Smooth muscle cell (in vitro differentiated cells): Measurements from ENCODE around the gene ANTXR2. TPM values are rescaled to one million over a fixed set of nuclear protein-coding genes. Genes with fewer than 3 reads are reported as not detected.

Experiments
- DNase-seq: peaks from one replicate; lab custom pipeline; 2025; ENCODE audit not compliant: unreplicated experiment; lab: John Stamatoyannopoulos, UW
- H2AFZ ChIP-seq: fragments of 200-600 bp; sonication (generic); 2 replicates; pipeline ENCODE4 v1.6.0; 2016; ENCODE audit warnings: antibody characterized with exemption, low read depth, mild to moderate bottlenecking
- H3F3A ChIP-seq: fragments of 200-600 bp; sonication (generic); 2 replicates; pipeline ENCODE4 v1.6.0; 2017; ENCODE audit warnings: antibody characterized with exemption, low read depth
- H3K27ac ChIP-seq: fragments of 200-600 bp; sonication (generic); 2 replicates; pipeline ENCODE4 v1.5.1; 2016; ENCODE audit warnings: low read depth, mild to moderate bottlenecking
- H3K27me3 ChIP-seq: fragments of 200-600 bp; sonication (generic); 2 replicates; pipeline ENCODE4 v1.6.1; 2016; ENCODE audit warnings: low read depth, mild to moderate bottlenecking
- H3K36me3 ChIP-seq: fragments of 200-600 bp; sonication (generic); 2 replicates; pipeline ENCODE4 v1.5.1; 2016; ENCODE audit warnings: low read depth
- H3K4me1 ChIP-seq: fragments of 200-600 bp; sonication (generic); 2 replicates; pipeline ENCODE4 v1.5.1; 2016; ENCODE audit warnings: low read depth
- H3K4me2 ChIP-seq: fragments of 200-600 bp; sonication (generic); 2 replicates; pipeline ENCODE4 v1.6.0; 2016; ENCODE audit warnings: mild to moderate bottlenecking
- H3K4me3 ChIP-seq: fragments of 200-600 bp; sonication (generic); 2 replicates; pipeline ENCODE4 v1.5.1; 2016; ENCODE audit warnings: mild to moderate bottlenecking
- H3K79me2 ChIP-seq: fragments of 200-600 bp; sonication (generic); 2 replicates; pipeline ENCODE4 v1.6.0; 2016; ENCODE audit warnings: low read depth, mild to moderate bottlenecking
- H3K9ac ChIP-seq: fragments of 200-600 bp; sonication (generic); 2 replicates; pipeline ENCODE4 v1.6.0; 2016; ENCODE audit warnings: low read depth
- H3K9me3 ChIP-seq: fragments of 200-600 bp; sonication (generic); replicated peaks from 2 replicates; pipeline ENCODE4 v1.5.1; 2016; ENCODE audit warnings: low read depth
- H4K20me1 ChIP-seq: fragments of 200-600 bp; sonication (generic); 2 replicates; pipeline ENCODE4 v1.6.0; 2016; ENCODE audit warnings: low read depth
- CTCF ChIP-seq: fragments of 200-600 bp; sonication (generic); IDR thresholded peaks from 2 replicates; pipeline ENCODE4 v1.5.1; 2017; ENCODE audit warnings: borderline replicate concordance, mild to moderate bottlenecking, antibody characterized with exemption; ENCODE audit not compliant: insufficient read depth, poor library complexity, severe bottlenecking
- WGBS: methylation state at CpG from one replicate; pipeline ENCODE4 v1.1.7; 2016; ENCODE audit warnings: low lambda C conversion rate; 5-methylcytosine and 5-hydroxymethylcytosine counted together
- polyA plus RNA-seq: library from polyadenylated mRNA; unstranded; fragments of >200 nt; fragmentation: Nextera tagmentation; extraction: Ambion mirVana; gene quantifications from 2 replicates; pipeline ENCODE4 v1.2.1, GENCODE V29; 2016
- total RNA-seq: library from RNA; depleted of rRNA; stranded (reverse); fragments of >200 nt; gene quantifications from 2 replicates; pipeline ENCODE4 v1.2.3, GENCODE V29; 2014

ANTXR2 gene
- total and polyA plus RNA-seq, 2 experiments from 2014 or later = 67.6 to 74.5 TPM

- Histone ChIP-seq H3K4me1 (no peaks in the 10 kb centered on the region), H3K4me3 (no peak overlapping the region)
- no peak for TF ChIP-seq CTCF
These were observed 38.2 kb upstream of the ANTXR2 start for GRCh38 chr4:80111276-80111675.

GRCh38 chr4:80107374-80107773 lies 34.3 kb upstream of the ANTXR2 start:
- Histone ChIP-seq H3K36me3 (no peaks in the 10 kb centered on the region), H3K4me2 (no peak overlapping the region), H3K79me2 (no peaks in the 10 kb centered on the region), H3K4me1 (no peaks in the 10 kb centered on the region), H4K20me1 (no peaks in the 10 kb centered on the region), H3K27me3 (no peaks in the 10 kb centered on the region), H3K9ac (no peak overlapping the region), H2AFZ (no peak overlapping the region), H3K4me3 (no peak overlapping the region), H3K27ac (no peak overlapping the region), H3K9me3 (peaks cover 17% of the 10 kb centered on the region), H3F3A (no peaks in the 10 kb centered on the region)
- no peak for TF ChIP-seq CTCF
- 100% methylated on average over 1 of the region's 1 CpG for WGBS
- DNase-seq = no peak

More at GRCh38 chr4:80111276-80111675, 38.2 kb upstream of the ANTXR2 start:
- Histone ChIP-seq H3F3A (no peaks in the 10 kb centered on the region), H3K27me3 (no peaks in the 10 kb centered on the region), H4K20me1 (no peaks in the 10 kb centered on the region), H3K36me3 (no peaks in the 10 kb centered on the region), H3K9ac (no peak overlapping the region), H3K27ac (no peak overlapping the region), H3K9me3 (peaks cover 17% of the 10 kb centered on the region), H2AFZ (no peak overlapping the region), H3K79me2 (no peaks in the 10 kb centered on the region), H3K4me2 (no peak overlapping the region)
- DNase-seq = no peak

- Histone ChIP-seq H3K36me3 (no peaks in the 10 kb centered on the region), H3K4me1 (no peaks in the 10 kb centered on the region), H4K20me1 (no peaks in the 10 kb centered on the region), H2AFZ (no peak overlapping the region), H3F3A (no peaks in the 10 kb centered on the region), H3K27me3 (no peaks in the 10 kb centered on the region), H3K9ac (no peak overlapping the region), H3K9me3 (peaks cover 10% of the 10 kb centered on the region), H3K27ac (no peak overlapping the region), H3K4me3 (no peak overlapping the region), H3K4me2 (no peak overlapping the region), H3K79me2 (no peaks in the 10 kb centered on the region)
- no peak for DNase-seq
- 85% methylated on average over 1 of the region's 1 CpG for WGBS
- TF ChIP-seq CTCF = no peak
These were observed 31.9 kb upstream of the ANTXR2 start for GRCh38 chr4:80104927-80105326.

GRCh38 chr4:80103629-80104028 lies 30.6 kb upstream of the ANTXR2 start:
- H3K27ac ChIP-seq = no peak overlapping the region
- no peaks in the 10 kb centered on the region for H3K79me2 ChIP-seq
- H3K4me3 ChIP-seq = no peak overlapping the region
- no peak overlapping the region for H3K4me2 ChIP-seq
- WGBS = 89% methylated on average over 2 of the region's 2 CpGs
- H3K36me3 ChIP-seq = no peaks in the 10 kb centered on the region
- H3K9ac ChIP-seq = no peak overlapping the region
- no peaks in the 10 kb centered on the region for H3F3A ChIP-seq
- peaks cover 10% of the 10 kb centered on the region for H3K9me3 ChIP-seq
- no peaks in the 10 kb centered on the region for H3K4me1 ChIP-seq
- DNase-seq = no peak
- no peaks in the 10 kb centered on the region for H3K27me3 ChIP-seq
- H2AFZ ChIP-seq = no peak overlapping the region
- no peaks in the 10 kb centered on the region for H4K20me1 ChIP-seq
- no peak for TF ChIP-seq CTCF
